Skeletal muscle cell (primary cell): ENCODE results near the gene ABAT.
"Not testable (repeated sequence)": the region's sequence is repeated elsewhere in the genome, so short reads cannot be mapped to it uniquely, and the experiment has no call there.

Experiments
- DNase-seq: peaks from one replicate; pipeline ENCODE4 v3.0.0-alpha.2; 2010; ENCODE audit warnings: low read depth
- H3K4me3 ChIP-seq: 2 replicates; pipeline ENCODE4 v1.5.1; 2011; ENCODE audit warnings: low read depth, mild to moderate bottlenecking, control low read depth, low read length, moderate library complexity

Gene ABAT

DNA sequence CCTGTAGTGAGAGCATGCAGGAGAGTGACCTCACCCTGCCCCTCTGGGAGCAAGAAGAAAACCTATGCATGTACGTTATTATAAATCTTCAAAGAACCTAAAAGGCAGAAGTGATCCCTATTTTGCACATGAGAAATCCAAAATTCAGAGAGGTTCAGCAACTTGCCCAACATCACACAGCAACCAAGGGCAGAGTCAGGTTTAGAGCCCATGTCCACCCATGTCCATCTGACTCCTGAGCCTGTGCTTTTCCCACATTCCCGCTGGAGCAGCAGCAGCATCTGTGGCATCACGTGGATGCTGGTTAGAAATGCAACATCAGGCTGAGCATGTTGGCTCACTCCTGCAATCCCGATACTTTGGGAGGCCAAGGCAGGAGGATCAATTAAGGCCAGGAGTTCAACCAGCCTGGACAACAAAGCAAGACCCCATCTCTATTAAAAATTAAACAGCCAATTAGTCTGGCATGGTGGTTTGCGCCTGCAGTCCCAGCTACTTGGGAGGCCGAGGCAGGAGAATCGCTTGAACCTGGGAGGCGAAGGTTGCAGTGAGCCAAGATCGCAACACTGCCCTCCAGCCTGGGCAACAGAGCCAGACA lies 26.6 kb upstream of the ABAT start:
- no peak for DNase-seq
- no peak overlapping the region for H3K4me3 ChIP-seq

DNA sequence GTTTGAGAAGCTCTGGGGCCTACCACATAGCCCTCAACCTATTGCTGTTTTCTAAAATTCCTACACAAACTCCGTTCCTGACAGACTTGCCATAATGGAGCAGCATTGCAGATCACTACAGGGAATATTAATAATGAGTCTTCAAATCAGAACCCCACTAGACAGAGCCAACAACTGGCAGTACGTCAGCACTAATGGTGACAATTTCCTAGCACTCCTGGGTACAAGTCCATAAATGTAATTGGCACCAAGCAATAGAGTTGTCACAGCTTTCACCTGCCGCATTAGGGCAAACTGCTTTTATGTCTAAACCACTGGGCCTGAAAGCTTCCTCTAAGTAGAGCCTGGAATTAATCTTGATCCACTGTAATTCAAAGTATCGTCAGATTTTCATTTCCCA lies 25.5 kb upstream of the ABAT start:
- H3K4me3 ChIP-seq: no peak overlapping the region
- DNase-seq: no peak

DNA sequence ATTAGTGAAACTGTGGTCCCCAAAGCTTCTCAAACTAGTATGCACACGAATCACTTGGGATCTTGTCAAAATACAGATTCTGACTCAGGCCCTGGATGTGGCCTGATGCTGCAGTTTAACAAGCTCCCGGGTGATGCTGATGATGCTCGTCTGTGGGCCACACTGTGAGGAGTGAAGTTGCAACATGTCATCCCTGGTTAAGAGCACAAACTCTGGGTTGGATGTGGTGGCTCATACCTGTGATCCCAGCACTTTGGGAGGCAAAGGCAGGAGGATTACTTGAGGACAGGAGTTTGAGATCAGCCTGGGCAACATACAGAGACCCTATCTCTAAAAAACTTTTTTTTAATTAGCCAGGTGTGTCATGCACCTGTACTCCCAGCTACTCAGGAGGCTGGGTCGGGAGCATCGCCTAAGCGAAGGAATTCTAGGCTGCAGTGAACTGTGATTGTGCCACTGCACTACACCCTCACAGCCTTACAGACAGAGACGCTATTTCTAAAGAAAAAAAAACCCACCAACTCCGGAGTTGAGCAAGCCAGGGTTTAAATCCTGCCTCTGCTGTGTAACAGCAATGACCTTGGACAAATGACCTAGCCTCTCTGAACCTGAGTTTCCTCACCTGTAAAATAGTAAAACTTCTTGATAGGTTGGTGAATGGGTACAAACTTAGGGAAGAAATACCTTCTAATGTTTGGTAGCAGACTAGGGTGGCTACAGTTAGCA lies 24.4 kb upstream of the ABAT start:
- no peak overlapping the region for H3K4me3 ChIP-seq
- DNase-seq: no peak

DNA sequence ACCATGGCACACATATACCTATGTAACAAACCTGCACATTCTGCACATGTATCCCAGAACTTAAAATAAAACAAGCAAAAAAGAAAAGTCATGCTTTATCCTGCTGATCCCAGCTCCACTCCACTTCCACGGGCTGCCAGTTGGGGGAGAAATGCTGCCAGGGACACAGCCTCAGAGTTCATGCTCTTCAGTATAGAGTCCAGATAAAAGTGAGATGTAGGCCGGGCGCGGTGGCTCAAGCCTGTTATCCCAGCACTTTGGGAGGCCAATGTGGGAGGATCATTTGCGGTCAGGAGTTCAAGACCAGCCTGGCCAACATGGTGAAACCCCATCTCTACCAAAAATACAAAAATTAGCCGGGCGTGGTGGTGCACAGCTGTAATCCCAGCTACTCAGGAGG lies 22.5 kb upstream of the ABAT start:
- not testable (repeated sequence) for H3K4me3 ChIP-seq, DNase-seq

DNA sequence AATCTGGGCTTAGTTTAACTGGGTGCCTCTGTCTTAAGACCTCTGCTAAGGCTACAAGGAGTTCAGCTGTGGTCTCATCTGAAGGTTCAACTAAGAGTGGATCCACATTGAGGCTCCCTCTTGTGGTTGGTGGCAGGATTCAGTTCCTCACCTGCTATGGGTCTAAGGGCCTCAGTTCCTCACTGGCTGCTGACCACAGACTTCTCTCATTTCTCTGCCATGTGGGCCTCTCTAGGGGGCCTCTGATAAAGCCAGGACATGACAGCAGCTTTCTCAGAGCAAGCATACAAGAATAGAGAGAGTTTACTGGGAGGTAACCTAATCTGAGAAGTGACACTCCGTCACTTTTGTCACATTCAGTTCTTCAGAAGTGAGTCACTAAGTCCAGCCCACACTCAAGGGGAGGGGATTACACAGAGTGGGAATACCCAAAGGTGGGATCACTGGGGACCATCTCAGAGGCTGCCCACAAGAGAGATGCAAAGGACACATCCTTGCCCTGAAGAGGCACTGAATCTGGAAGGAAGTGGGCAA lies 19.2 kb upstream of the ABAT start:
- H3K4me3 ChIP-seq: no peak overlapping the region
- DNase-seq: no peak

DNA sequence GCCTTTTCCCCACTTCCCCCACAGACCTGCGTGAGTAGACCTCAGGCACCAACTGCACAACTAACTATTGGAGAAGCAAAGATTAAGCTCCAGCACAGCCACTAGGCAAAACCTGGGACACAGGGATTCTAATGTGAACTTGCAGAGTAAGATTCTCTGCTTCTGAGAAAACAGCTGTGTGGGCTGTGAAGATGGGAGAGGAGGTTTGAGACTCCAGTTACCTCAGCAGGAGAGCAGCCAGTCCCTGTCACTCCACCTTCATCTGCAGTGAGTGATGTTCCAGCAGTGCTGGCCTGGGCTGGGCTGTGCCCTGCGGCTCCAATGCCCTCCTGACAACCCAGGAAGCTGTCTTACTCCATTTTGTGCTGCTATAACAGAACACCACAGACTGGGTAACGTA lies 18.0 kb upstream of the ABAT start:
- no peak for DNase-seq
- no peak overlapping the region for H3K4me3 ChIP-seq

DNA sequence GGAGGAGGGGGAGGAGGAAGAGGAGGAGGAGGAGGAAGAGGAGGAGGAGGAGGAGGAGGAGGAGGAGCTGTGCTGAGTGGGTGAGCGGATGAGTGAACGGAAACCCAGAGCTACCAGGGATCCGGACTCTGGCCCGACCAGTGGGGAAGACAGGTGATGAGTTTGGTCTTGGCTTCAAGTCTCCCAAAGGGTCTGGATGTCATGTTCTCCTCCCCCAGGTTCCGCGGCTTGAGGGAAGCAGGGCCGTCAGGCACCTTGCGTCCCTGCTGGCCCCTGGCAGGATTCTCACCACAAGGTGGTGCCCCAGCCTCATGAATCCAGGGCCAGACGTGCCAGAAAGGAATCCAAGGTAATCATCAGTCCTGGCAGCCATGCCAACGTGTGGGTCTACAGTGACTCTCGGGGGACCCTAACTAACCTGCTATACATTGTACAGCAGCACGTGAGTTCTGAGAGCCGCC lies 13.5 kb upstream of the ABAT start:
- no peak overlapping the region for H3K4me3 ChIP-seq
- DNase-seq: no peak

DNA sequence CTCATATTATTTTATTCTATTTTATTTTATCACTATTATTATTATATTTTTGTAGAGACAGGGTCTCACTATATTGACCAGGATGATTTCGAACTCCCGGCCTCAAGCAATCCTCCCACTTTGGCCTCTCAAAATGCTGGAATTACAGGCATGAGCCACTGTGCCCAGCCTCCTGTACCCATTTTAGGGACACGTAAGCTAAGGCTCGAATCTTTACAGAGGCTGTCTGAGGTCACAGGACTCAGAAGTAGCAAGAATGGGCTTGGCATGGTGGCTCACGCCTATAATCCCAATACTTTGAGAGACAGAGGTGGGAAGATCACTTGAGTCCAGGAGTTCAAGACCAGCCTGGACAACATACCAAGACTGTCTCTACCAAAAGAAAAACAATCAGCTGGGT lies 12.7 kb upstream of the ABAT start:
- H3K4me3 ChIP-seq: no peak overlapping the region

DNA sequence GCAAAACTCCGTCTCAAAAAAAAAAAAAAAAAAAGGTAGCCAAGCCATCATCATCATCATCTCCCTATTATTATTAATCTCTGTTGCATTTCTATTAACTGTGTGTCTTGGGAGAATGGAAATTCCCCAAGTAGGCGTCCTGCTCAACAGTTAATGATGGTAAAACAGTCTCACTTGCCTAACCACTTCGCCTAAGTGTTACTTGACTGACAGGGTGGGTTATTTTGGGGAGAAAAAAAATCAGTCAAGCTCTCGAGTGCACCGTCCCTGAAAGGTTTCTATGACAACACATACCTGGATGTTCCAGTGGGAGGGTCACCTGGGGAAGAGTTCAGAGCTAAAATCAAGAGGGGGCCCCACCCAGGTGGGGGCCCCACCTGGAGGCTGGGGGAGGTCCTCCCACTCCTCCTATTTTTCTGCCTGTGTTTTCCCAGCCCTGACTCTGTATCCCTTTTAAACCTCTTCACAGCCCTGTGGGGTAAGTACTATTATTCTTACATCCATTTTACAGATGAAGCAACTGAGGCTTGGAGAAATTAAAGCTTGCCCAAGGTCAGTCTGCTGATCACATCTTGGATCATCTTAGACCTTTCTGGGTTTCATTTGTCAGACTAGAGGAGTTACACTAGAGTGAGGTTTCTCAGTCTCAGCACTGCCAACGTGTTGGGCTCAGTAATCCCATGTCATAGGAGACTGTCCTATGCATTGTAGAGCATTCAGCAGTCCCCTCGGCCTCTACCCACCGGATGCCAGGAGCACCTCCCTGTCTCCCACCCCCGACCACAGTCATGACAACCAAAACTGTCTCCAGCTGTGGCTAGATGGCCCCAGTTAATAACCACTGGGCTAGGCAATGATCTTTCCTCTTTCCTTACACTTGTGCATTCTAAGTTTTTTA lies 11.0 kb upstream of the ABAT start:
- no peak for DNase-seq
- no peak overlapping the region for H3K4me3 ChIP-seq

More for the DNA sequence above, 12.7 kb upstream of the ABAT start:
- no peak for DNase-seq

DNA sequence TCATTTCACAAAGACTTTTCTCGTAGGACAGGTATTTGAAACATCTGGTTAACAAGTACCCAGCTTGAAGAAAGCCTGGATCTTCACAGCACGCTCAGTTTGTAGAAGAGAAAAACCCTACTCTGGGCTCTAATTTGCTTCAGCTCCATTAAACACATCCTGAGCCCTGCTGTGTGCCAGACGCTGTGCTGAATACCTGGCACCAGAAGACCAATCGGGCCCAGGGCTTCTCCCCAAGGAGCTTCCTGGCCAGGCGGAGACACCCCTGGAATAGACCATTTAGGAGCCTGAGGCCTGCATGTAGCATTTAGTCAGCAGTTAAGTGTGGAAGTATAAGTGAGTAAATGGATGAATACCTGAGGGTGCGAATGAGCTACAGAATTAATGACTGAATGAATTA lies 8.9 kb upstream of the ABAT start:
- H3K4me3 ChIP-seq: no peak overlapping the region
- DNase-seq: no peak

DNA sequence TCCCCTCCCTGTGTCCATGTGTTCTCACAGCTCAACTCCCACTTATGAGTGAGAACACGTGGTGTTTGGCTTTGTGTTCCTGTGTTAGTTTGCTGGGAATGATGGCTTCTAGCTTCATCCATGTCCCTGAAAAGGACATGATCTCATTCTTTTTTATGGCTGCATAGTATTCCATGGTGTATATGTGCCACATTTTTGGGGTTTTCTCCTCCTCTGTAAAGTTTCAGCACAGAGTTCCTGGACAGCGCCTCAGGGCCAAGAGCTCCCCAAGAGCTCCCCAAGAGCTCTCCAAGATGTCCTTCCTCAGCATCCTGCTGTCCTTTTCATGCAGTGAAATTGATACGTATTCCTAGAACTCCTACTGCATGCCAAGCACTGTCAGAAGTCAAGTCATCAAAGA lies 6.9 kb upstream of the ABAT start:
- H3K4me3 ChIP-seq: no peak overlapping the region
- DNase-seq: no peak

DNA sequence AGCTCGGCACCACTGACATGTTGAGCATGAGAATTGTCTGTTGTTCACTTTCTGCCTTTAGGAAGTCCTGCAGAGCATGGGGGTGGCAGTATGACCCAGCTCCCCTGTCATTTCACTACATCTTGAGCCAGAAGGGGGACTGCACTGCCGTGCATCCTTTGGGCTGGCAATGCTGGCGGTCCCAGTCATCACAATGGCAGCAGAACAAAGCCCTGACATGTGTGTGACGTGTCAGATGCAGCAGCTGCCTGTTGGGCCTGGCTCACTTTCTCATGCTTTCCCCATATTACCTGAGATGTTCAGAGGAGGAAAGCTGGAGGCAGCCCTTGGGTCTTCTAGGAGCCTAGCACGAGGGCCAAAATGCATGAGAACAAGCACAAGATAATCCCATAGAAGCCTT lies 6.3 kb upstream of the ABAT start:
- DNase-seq: no peak

DNA sequence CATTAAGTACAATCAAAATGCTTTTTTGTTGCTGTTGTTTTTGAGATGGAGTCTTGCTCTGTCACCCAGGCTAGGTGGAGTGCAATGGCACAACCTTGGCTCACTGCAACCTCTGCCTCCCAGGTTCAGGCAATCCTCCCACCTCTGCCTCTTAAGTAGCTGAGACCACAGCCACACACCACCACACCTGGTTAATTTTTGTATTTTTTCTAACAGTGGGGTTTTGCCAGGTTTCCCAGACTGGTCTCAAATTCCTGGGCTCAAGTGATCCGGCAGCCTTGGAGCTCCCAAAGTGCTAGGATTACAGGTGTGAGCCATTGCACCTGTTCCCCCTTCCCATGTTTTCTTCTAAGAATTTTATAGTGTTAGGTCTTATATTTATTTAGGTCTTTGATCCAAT lies 4.9 kb upstream of the ABAT start:
- DNase-seq: no peak
- no peak overlapping the region for H3K4me3 ChIP-seq

More for the DNA sequence above, 6.3 kb upstream of the ABAT start:
- no peak overlapping the region for H3K4me3 ChIP-seq

DNA sequence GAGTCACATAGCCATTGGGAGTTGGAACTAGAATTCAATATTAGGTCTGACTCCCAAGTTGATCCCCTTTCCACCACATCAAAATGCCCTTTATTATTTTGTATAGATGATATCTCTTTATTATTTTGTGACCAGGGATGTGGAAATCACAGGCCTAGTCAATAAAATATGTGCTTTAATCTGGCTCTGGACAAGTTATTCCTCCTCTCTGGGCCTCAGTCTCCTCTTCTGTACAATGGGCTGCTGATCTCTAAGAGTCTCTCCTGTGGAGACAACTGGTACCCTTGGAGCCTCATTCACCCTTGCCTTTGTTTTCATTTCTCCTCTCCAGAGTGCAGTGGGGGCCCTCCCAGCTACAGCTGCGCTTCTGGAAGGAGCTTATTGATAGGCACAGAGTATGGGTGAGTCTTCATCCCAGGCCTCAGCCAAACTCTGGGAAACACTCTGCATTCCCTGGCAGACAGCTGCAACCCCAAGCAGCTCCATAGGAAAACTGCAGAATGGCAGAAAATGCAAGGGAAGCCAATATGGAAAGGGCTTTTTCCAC lies 4.3 kb upstream of the ABAT start:
- DNase-seq: no peak
- no peak overlapping the region for H3K4me3 ChIP-seq

DNA sequence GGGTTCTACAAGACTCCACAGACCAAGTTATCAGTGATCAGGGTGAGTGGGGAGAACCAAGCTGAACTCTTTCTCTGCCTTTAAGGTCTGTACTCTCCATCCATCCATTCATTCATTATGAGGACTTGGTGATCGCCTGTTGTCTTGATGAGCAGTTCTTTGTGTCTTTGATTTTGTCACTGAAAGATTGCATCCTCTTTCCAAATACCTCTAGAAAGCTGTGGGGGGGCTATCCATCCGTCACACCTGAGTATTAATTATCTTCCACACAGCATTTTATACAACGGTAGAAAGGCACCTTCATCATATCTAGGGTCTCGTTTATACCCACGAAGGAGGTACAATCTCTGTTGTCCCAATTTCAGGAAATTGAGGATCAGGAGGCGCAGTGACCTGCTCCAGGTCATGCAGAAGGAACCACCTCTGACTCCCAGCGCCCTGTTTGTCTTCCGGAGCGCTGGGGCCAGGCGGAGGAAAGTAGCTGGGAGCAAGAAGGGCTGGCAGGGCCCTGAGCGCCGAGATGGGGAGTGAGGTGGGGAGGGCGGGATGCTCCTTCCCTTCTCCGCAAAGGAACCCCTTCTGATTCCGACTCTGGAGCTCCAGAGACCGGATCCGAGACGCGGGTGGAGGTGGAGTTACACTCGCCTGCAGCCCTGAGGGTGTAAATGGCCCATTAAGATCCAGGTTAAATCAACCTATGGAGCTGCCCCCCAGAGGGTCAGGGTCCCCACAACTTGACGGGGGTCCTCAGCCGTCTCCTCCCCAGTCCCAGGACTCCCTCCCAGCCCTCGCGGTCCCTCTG lies 605 bp upstream of the ABAT start:
- peak overlapping the region; percentile 68 for H3K4me3 ChIP-seq
- DNase-seq: no peak

DNA sequence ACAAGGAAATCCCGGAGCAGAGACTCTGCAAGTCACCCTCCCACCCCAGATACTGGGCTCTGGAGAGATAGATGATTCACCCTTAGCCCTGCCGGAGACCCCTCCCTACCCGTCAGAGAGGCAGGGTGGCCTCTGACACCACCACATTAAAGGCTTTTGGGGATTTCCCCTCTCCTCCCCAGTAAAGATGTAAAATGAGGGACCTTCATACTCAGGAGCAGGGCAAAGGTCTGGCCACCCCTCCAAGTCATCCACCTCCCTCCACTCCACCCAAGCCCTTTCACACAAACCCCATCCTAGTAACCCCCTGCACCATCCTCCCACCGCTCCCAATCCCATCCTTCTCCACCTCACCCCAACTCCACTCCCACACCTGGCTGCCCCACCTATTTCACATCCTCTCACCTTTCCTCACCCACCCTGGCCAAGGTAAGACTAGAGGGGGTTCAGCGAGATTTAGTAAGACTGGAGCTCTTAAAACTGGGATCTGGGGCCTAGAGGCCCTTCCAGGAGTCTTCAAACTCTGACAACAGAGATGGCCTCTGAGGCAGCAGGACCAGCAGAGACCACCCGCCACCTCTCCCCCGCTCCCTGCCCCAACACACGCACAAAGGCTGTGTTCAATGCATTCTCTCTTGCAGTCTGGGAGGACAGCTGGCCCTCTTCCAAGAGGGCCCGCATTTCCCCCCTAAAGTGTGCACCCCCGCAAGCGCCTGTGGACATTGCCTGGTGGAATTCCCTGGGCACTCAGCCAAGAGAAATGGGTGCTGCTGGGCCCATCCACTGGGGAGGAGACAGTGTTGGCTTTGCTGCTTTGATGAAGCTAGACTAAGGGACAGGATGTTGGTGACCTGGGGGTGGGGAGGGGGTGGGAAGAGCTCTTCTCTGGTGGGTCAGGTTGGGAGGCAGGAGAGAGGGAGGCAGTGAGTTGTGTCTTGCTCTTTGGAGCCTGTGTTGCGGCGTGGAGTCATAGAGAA lies 1.1 kb downstream of the ABAT start:
- no peak for DNase-seq
- peak overlapping the region; percentile 68 for H3K4me3 ChIP-seq

DNA sequence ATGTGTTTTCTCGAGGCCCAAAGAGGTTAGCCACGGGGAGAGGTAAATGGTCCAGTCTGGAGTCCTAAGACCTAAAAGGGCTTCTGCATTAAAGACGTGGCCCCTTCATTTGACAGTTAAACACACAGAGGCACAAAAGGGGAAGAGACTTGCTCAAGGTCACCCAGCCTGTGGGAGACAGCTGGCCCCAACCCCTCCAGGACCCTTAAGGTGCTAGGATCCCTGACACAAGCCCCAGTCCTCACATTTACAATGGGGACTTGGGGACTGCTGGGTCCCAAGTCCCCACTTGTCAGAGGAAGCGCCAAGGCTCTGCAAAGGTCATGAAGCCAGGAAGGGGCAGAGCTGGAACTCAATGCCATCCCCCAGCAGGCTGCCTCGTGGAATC lies 1.7 kb downstream of the ABAT start:
- no peak overlapping the region for H3K4me3 ChIP-seq
- DNase-seq: no peak

DNA sequence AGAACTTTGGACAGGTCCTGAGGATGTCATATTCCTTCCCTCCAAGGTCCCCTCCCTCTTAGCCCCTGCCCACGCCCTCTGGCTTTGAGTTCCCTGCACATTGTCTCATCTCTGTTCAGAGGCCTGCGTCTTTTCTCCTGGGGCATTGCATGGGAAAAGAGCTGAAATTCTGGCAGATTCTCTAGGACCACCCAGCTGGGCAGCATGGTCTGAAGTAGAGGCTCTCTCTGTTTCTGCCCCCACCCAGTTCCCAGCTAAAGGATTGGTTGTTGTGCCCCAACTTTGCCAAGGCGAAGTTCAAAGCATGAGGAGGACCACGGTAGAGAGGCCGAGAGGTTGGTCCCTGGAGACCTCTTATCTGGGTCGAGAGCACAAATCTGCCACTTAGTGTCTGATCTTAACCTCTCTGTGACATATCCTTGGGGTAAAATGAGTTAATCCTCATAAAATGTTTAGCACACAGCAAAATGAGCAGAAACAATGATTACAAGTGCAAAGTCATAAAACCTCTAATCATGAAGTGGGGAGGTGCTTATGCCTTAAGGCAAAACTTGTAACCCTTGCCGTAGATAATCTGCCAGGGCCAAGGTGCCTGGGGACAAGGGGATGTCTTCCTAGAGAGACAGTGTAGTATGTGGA lies 2.4 kb downstream of the ABAT start:
- no peak overlapping the region for H3K4me3 ChIP-seq
- no peak for DNase-seq
